ENCODE results near the gene MRPL24.

The MRPL24 gene

DNA sequence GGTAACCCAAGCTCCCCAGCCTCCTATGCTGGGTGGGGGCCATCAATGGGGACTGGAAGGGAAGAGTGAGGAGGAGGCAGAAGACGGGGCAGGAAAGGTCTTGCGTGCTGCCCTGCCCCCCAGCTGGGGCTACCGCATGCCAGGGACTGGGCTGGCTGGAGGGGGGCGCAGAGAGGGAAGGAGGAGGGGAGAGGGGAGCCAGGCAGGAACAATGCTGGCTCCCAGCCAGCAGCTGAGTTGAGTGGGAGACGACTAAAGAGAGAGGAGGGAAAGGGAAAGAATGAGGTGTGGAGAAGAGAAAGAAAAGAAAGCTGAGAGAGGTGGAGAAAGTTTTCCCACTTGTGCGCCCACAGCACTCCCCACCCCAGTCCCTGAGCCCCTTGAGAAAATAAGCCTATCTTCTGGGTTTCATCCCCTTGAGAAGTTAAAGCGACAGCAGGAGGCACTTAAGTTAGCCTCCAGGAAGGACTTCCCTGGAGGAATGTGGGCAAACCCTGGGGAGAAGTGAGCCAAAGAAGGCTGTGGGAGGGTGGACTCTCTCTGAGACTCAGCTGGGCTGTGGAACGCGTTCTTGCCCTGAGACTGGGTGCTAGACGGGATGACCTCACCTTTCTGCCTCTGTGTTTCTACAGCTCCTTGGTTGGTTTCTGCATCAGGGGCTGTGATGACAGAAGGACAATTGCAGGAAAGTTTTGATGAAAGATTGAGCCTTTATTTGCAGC is 50.8 kb downstream of the MRPL24 start:
- H3K4me2 ChIP-seq (ENCODE audit: low read length), result no peak overlapping the region
- H3K36me3 ChIP-seq (ENCODE audit: control insufficient read depth, low read length), result no peaks in the 10 kb centered on the region
- no peaks in the 10 kb centered on the region for H3K79me2 ChIP-seq (ENCODE audit: control insufficient read depth, low read length)
- H3K4me3 ChIP-seq (ENCODE audit: low read length), result no peak overlapping the region
- no peak overlapping the region for H3K27ac ChIP-seq (ENCODE audit: low read depth, low read length)
- no peaks in the 10 kb centered on the region for H4K20me1 ChIP-seq (ENCODE audit: control insufficient read depth, insufficient read depth, low read depth, low read length)
- H3F3A ChIP-seq (ENCODE audit: control insufficient read depth, insufficient read depth), result no peaks in the 10 kb centered on the region
- no peaks in the 10 kb centered on the region for H3K9me3 ChIP-seq (ENCODE audit: control insufficient read depth, insufficient read depth, low read length)
- H3K9me2 ChIP-seq (replicated peaks; ENCODE audit: control insufficient read depth, low read length), result no peaks in the 10 kb centered on the region
- H3K27me3 ChIP-seq (ENCODE audit: control insufficient read depth, low read length), result peaks cover 50% of the 10 kb centered on the region
- H3K4me1 ChIP-seq (ENCODE audit: control insufficient read depth, low read length), result peaks cover 22% of the 10 kb centered on the region
- TF ChIP-seq, protein P1, sequence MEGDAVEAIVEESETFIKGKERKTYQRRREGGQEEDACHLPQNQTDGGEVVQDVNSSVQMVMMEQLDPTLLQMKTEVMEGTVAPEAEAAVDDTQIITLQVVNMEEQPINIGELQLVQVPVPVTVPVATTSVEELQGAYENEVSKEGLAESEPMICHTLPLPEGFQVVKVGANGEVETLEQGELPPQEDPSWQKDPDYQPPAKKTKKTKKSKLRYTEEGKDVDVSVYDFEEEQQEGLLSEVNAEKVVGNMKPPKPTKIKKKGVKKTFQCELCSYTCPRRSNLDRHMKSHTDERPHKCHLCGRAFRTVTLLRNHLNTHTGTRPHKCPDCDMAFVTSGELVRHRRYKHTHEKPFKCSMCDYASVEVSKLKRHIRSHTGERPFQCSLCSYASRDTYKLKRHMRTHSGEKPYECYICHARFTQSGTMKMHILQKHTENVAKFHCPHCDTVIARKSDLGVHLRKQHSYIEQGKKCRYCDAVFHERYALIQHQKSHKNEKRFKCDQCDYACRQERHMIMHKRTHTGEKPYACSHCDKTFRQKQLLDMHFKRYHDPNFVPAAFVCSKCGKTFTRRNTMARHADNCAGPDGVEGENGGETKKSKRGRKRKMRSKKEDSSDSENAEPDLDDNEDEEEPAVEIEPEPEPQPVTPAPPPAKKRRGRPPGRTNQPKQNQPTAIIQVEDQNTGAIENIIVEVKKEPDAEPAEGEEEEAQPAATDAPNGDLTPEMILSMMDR (IDR thresholded peaks at IDR 0.05; ENCODE audit: low read depth, low read length, poor library complexity, severe bottlenecking), result no peak
- no peak for TF ChIP-seq EZH2phosphoT487 (IDR thresholded peaks at IDR 0.05; ENCODE audit: borderline replicate concordance, low read length)

DNA sequence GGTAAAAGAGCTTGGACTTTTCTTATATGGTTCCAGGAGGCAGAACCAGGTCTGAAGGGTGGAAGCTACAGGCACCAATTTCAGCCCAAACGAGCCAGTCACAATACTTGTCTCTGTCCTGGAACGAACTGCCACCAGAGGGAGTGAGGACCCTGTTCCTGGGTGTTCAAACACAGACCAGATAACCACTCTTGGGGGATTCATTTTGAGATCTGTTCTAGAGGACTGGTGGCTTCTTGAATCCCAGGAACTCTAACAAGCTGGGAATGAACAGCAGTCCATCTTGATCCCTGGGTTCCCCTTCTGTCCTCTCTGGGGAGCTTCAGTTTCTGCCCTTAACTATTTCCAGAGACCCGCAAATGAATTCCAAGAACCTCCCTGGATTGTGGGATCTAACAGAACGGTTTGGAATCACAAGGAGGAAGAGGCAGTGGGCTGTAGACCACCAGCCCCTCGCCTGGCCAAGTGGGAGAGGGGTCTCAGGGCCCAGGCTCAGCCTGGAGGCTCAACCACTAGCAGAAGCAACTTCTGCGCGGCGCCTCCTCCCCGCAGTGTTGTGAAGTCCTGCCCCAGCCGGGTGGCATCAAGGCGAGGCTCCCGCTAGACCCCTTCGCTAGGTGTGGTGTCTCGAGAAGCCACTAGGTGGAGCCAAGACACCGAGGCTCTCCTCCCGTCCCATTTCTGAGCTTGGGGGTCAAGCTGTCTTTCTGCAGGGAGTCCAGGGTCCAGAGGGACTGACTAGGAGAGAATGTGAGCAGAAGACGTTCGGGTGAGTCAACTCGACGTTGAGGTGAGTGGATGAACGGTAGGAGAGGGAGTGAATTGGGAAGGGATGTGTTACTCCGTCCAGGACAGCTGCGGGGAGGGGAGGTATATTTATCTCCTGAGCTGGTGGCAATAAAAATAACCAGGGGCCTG is 51.6 kb downstream of the MRPL24 start:
- H4K20me1 ChIP-seq (ENCODE audit: control insufficient read depth, insufficient read depth, low read depth, low read length), result no peaks in the 10 kb centered on the region
- no peaks in the 10 kb centered on the region for H3F3A ChIP-seq (ENCODE audit: control insufficient read depth, insufficient read depth)
- H3K4me1 ChIP-seq (ENCODE audit: control insufficient read depth, low read length), result peaks cover 25% of the 10 kb centered on the region
- no peak overlapping the region for H3K27ac ChIP-seq (ENCODE audit: low read depth, low read length)
- H3K79me2 ChIP-seq (ENCODE audit: control insufficient read depth, low read length), result no peaks in the 10 kb centered on the region
- H3K9me2 ChIP-seq (replicated peaks; ENCODE audit: control insufficient read depth, low read length), result no peaks in the 10 kb centered on the region
- no peaks in the 10 kb centered on the region for H3K9me3 ChIP-seq (ENCODE audit: control insufficient read depth, insufficient read depth, low read length)
- no peaks in the 10 kb centered on the region for H3K36me3 ChIP-seq (ENCODE audit: control insufficient read depth, low read length)
- H3K27me3 ChIP-seq (ENCODE audit: control insufficient read depth, low read length), result peaks cover 57% of the 10 kb centered on the region
- TF ChIP-seq EZH2phosphoT487 (IDR thresholded peaks at IDR 0.05; ENCODE audit: borderline replicate concordance, low read length), result peak; percentile 37; the same call in 1 of the 2 replicates
- TF ChIP-seq, protein P1 (IDR thresholded peaks at IDR 0.05; ENCODE audit: low read depth, low read length, poor library complexity, severe bottlenecking), result peak; percentile 88
- H3K4me3 ChIP-seq (ENCODE audit: low read length), result no peak overlapping the region
- peak overlapping the region; percentile 42 for H3K4me2 ChIP-seq (ENCODE audit: low read length)
